Measurements from ENCODE around the gene DENND1C.

- TF ChIP-seq CTCF (IDR thresholded peaks at IDR 0.05; ENCODE audit: low read length) (no peak), EZH2 (IDR thresholded peaks at IDR 0.05; ENCODE audit: borderline replicate concordance, low read length) (no peak)
Observed at GRCh38 chr19:6429419-6430221, 52.0 kb downstream of the DENND1C start.
